Psoas muscle (tissue), 8 donors: ENCODE measurements around the gene BAIAP2. TPM values are rescaled to one million over a fixed set of nuclear protein-coding genes. Genes with fewer than 3 reads are reported as not detected.

Experiments
- ATAC-seq, 4 donors: fragments of 200-7000 bp; cut with Tn5 transposase; one replicate each; pipeline ENCODE4 v1.9.1; 2020; ENCODE audit warnings: moderate library complexity in 3 of 4, mild to moderate bottlenecking in 2 of 4
- DNase-seq, 2 donors: peaks; one replicate each; pipeline ENCODE4 v3.0.0-alpha.2; 2020
- H3K27ac ChIP-seq: fragments of 200-600 bp; one replicate; pipeline ENCODE4 v1.8.0; 2022
- H3K27me3 ChIP-seq, 3 donors: fragments of 200-600 bp in 1 of 3; one replicate each; pipeline versions ENCODE4 v1.6.1 to v1.8.0; 2013 to 2022; ENCODE audit warnings: low read length in 2 of 3, mild to moderate bottlenecking in 2 of 3, moderate library complexity in 1 of 3; ENCODE audit not compliant: insufficient read depth in 3 of 3
- H3K36me3 ChIP-seq, 2 donors: fragments of 200-600 bp in 1 of 2; one replicate each; pipeline versions ENCODE4 v1.6.1 to v1.8.0; 2013 to 2022; ENCODE audit warnings: low read depth in 1 of 2, mild to moderate bottlenecking in 1 of 2, moderate library complexity in 1 of 2; ENCODE audit not compliant: insufficient read depth in 1 of 2
- H3K4me1 ChIP-seq: fragments of 200-600 bp; one replicate; pipeline ENCODE4 v1.8.0; 2022
- H3K4me3 ChIP-seq: fragments of 200-600 bp; one replicate; pipeline ENCODE4 v1.8.0; 2022; ENCODE audit warnings: mild to moderate bottlenecking
- H3K9me3 ChIP-seq: fragments of 200-600 bp; one replicate; pipeline ENCODE4 v1.8.0; 2022
- WGBS, 3 donors: extraction: QIAGEN DNeasy Blood & Tissue Kit; methylation state at CpG; one replicate each; pipeline versions ENCODE4 v1.1.6 to v1.1.7; 2013; 5-methylcytosine and 5-hydroxymethylcytosine counted together
- intact Hi-C, 2 donors: fragments of 100-400 bp; cut with DNase I; formaldehyde crosslinking; loops; one replicate each; pipeline versions ENCODE4 v1.11.0 to v1.14.2; 2022
- polyA plus RNA-seq, 3 donors: library from polyadenylated mRNA; stranded (reverse); fragments of 200-250 nt; gene quantifications; one replicate each; pipeline ENCODE4 v1.2.3, GENCODE V29; 2013
- total RNA-seq, 4 donors: library from RNA; stranded (reverse); fragmentation: NEBNext Ultra II Directional in 2 of 4; extraction: Animal tissue kit (Norgen Biotek cat#: 25700) in 2 of 4; gene quantifications; one replicate each; pipeline versions ENCODE4 v1.2.1 to v1.2.4, GENCODE V29; 2021 to 2023
- TF ChIP-seq, protein P1 (sequence below): fragments of 200-600 bp; IDR thresholded peaks from one replicate; pipeline ENCODE4 v1.8.0; 2022; ENCODE audit warnings: antibody characterized with exemption
- donor health status: healthy with polysubstance abuse.
- donor health status: DM: no; HTN: no; CAD: no; lungs with moderate emphysema.
- donor health status: Bipolar disorder and iron deficiency.
- donor health status: healthy.
- donor health status: DM: yes; HTN: yes; CAD: no.
- donor health status: DM: no; HTN: no; CAD: no.
- donor health status: DM: no; HTN: no; CAD: no.
- donor health status: DM: yes; HTN: yes; CAD: no.

The BAIAP2 gene
- total and polyA plus RNA-seq, 7 donors: 3.9 to 28.9 (median 8.6) TPM

DNA sequence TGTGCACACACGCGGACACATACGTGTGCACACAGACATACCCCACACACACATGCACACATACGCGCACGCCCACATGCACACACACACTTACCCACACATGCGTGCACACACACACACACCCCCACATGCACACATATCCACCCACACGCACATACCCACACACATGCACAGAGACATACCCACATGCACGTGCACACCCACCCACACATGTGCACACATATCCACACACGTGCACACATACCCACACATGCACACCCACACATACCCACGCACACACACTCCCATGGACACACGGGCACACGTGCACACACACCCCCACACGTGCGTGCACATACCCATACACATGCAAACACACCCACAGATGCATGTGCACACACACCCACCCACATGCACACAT is 103.1 kb downstream of the BAIAP2 start:
- 87 to 95% (median 90%) methylated on average over 15 of the region's 15 CpGs for WGBS, 3 donors
- H3K4me1 ChIP-seq: peaks cover 6% of the 10 kb centered on the region
- no peaks in the 10 kb centered on the region for H3K27me3 ChIP-seq
- H3K36me3 ChIP-seq: no peaks in the 10 kb centered on the region
- intact Hi-C loops: no loop called here
- no peaks in the 10 kb centered on the region for H3K9me3 ChIP-seq
- DNase-seq: no peak
- H3K4me3 ChIP-seq: no peak overlapping the region
- no peak overlapping the region for H3K27ac ChIP-seq
- ATAC-seq: no peak
- TF ChIP-seq, protein P1, sequence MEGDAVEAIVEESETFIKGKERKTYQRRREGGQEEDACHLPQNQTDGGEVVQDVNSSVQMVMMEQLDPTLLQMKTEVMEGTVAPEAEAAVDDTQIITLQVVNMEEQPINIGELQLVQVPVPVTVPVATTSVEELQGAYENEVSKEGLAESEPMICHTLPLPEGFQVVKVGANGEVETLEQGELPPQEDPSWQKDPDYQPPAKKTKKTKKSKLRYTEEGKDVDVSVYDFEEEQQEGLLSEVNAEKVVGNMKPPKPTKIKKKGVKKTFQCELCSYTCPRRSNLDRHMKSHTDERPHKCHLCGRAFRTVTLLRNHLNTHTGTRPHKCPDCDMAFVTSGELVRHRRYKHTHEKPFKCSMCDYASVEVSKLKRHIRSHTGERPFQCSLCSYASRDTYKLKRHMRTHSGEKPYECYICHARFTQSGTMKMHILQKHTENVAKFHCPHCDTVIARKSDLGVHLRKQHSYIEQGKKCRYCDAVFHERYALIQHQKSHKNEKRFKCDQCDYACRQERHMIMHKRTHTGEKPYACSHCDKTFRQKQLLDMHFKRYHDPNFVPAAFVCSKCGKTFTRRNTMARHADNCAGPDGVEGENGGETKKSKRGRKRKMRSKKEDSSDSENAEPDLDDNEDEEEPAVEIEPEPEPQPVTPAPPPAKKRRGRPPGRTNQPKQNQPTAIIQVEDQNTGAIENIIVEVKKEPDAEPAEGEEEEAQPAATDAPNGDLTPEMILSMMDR: no peak

DNA sequence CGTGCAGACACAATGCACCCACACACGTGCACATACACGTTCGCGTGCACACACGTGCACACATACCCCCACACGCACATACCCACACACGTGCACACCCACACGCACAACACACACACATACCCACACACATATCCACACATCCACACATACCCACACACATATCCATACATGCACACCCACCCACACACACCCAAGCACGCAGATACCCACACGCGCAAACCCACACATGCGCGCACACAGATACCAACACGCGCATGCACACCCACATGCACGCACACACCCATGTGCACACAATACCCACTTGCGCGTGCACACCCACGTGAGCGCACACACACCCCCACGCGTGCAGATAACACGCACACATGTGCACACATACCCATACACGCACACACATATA is 103.5 kb downstream of the BAIAP2 start:
- 93 to 96% (median 93%) methylated on average over 25 of the region's 25 CpGs for WGBS, 3 donors
- TF ChIP-seq, protein P1: no peak
- intact Hi-C loops: no loop called here

DNA sequence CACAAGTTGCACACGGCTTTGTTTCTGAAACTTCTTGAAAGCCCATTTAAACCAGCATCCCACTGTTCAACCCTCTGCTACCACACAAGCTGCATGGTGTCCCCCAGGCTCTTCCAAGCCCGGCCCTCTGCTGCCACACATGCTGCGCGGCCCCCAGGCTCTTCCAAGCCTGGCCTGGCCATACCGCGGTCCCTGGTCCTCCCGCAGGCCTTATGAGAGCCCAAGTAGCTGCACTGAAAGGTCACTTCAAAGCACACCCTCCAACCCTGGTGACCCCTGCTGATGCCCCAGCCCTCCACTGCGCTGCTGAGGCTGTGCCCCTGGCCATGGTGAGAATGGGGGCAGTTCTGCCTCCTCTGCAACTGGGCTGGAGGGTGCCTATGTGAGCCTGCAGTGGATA is 104.5 kb downstream of the BAIAP2 start:
- H3K4me1 ChIP-seq: peaks cover 6% of the 10 kb centered on the region
- no peaks in the 10 kb centered on the region for H3K27me3 ChIP-seq
- DNase-seq (no peak), ATAC-seq (no peak)
- no peaks in the 10 kb centered on the region for H3K36me3 ChIP-seq
- intact Hi-C loops: no loop called here
- H3K4me3 ChIP-seq: no peak overlapping the region
- 85 to 95% (median 94%) methylated on average over 8 of the region's 8 CpGs for WGBS, 3 donors
- no peak overlapping the region for H3K27ac ChIP-seq
- TF ChIP-seq, protein P1: no peak
- no peaks in the 10 kb centered on the region for H3K9me3 ChIP-seq

More for the DNA sequence above, 103.5 kb downstream of the BAIAP2 start:
- H3K27ac ChIP-seq: no peak overlapping the region
- H3K4me1 ChIP-seq: peaks cover 6% of the 10 kb centered on the region
- no peaks in the 10 kb centered on the region for H3K27me3 ChIP-seq
- DNase-seq (no peak), ATAC-seq (no peak)
- H3K4me3 ChIP-seq: no peak overlapping the region
- no peaks in the 10 kb centered on the region for H3K36me3 ChIP-seq
- no peaks in the 10 kb centered on the region for H3K9me3 ChIP-seq

DNA sequence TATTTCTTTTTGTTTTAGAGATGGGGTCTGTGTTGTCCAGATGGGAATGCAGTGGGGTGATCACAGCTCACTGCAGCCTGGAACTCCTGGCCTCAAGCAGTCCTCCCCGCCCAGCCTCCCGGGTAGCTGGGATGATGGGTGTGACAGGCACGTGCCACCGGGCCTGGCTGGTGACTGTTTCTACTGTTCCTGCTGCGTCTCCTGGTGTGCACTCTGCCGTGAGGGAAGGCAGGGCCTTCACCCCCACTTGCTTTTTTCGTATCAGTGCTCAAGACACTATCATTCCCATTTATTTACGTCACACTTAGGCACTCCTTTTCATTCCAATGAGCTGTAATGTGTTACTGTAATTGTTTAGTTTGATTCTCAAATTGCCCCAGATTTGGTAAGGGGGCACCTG is 105.1 kb downstream of the BAIAP2 start:
- Histone ChIP-seq H3K9me3 (no peaks in the 10 kb centered on the region), H3K27me3 (no peaks in the 10 kb centered on the region), H3K4me3 (no peak overlapping the region), H3K36me3 (no peaks in the 10 kb centered on the region), H3K27ac (no peak overlapping the region), H3K4me1 (peaks cover 6% of the 10 kb centered on the region)
- intact Hi-C loops: loop anchor here (5.0 to 10.0 kb wide), 3 partner anchors 62 to 397 kb away; no protein-coding TSS in a partner anchor
- WGBS, 3 donors: 82 to 84% (median 82%) methylated on average over 8 of the region's 8 CpGs
- ATAC-seq (no peak), DNase-seq (no peak)
- TF ChIP-seq, protein P1: no peak

DNA sequence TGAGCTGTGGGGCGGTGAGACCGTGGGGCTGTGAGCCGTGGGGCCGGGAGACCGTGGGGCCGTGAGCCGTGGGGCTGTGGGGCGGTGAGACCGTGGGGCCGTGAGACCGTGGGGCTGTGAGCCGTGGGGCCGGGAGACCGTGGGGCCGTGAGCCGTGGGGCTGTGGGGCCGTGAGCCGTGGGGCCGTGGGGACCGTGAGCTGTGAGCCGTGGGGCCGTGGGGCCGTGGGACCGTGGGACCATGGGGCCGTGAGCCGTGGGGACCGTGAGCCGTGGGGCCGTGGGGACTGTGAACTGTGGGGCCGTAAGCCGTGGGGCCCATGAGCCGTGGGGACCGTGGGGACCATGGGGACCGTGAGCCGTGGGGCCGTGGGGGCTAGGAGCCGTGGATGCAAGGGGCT is 105.7 kb downstream of the BAIAP2 start:
- TF ChIP-seq, protein P1: no peak
- H3K27ac ChIP-seq: no peak overlapping the region
- 88 to 96% (median 94%) methylated on average over 21 to 37 of the region's 37 CpGs for WGBS, 3 donors
- H3K9me3 ChIP-seq: no peaks in the 10 kb centered on the region
- no peak for DNase-seq
- peaks cover 6% of the 10 kb centered on the region for H3K4me1 ChIP-seq
- no peaks in the 10 kb centered on the region for H3K27me3 ChIP-seq
- intact Hi-C loops: loop anchor here (5.0 to 10.0 kb wide), 3 partner anchors 62 to 397 kb away; no protein-coding TSS in a partner anchor
- H3K36me3 ChIP-seq: no peaks in the 10 kb centered on the region
- no peak for ATAC-seq
- H3K4me3 ChIP-seq: no peak overlapping the region
